NCI-H526 treated with DMSO at 0.1 percent for 48 hours (cell line): ENCODE results near the gene LMAN2.
"Not testable (repeated sequence)": the region's sequence is repeated elsewhere in the genome, so short reads cannot be mapped to it uniquely, and the experiment has no call there.

Source experiments
- DNase-seq: peaks from one replicate; lab custom pipeline; 2025; lab: John Stamatoyannopoulos, UW

Gene LMAN2

DNA sequence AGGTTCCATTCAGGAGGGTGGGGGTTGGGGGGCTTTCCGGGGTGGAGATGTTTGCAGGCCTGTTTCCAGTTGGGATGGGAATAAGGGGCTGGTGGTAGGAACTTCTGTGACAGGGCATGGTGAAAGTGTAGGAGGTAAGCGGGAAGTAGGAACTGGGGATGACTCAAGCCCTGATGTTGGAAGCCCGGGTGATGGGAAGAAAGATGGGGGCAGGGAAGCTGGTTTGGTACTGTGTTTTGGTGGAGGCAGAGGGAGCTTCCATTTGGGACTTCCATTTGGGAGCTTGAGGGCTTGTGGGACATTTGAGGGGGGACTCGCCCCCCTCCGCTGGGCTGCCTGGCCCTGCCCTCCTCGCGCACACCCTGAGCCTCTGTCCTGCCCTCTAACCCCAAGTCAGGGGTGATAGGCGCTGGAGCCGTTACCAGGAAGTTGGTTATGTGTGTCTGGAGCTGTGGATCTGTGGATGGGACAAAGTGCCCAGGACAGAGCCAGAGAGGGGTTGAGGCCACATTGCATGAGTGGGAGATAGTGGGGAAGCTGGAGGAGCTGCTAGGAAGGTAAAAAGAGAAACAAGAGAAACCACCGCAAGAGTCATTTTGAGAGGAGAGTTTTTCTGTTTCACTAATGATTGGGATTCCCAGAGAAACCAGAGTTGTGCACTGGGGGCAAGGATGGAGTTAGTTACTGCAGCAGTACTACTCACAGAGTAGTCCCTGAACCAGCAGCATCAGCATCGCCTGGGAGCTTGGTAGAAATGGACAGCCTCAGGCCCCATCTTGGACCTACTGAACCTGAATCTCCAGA, 12.9 kb upstream of the LMAN2 start:
- DNase-seq: no peak

GRCh38 chr5:177363565-177363964, 12.1 kb upstream of the LMAN2 start:
- DNase-seq: no peak

GRCh38 chr5:177362610-177363507, 11.4 kb upstream of the LMAN2 start:
- peak; percentile 17 for DNase-seq

DNA sequence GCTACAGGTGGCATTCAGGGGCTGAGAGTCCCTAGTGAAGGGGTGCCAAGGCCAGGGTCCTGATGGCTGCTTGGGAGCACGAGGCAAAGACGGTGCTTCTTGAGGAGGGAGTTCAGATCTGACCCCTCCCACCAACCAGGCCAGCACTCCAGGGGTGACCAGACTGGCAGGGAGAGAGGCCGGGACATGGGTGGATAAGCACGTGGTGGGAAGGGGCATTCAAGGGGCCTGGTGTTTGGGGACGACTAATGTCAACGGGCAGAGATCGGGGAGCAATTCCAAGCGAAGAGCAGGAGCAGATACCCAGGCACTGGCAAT, 10.8 kb upstream of the LMAN2 start:
- no peak for DNase-seq

DNA sequence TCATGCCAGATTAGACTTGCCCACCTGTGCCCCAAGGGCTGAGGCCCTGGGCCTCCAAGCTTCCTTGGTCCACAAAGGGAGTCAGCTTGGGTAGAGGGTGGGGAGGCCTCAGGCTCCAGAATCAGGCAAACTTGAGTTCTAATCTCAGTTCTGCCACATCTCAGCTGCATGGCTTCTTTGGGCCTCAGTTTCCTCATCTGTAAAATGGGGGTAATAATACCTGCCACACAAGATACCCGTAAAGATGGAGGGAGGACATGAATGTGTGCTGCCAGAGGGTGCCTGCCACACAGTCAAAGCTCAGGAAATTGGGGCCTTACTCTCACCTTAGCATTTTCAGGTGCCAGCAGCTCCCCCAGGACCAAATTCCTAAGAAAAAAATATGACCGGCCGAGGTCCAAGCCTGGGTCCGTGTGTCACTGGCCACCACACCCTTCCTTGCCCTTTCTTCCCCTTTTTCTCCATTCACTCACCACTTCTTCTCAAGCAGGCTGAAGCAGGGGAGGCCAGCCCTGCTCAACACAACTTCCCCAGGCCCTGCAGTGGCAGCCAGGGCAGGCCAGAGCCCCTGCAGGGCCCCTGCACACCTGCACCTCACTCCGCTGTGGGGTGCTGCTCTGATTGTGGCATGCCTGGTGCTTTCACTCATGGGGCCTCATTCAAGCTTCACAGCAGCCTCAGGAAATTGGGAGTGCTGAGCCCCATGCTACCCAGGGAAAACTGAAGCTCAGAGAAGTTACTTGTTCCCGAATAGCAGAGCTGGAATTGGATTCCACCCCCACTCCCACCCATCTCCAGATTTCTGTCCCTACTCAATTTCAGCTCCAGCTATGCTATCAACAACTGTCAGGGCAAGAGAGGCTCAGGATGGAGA, 10.2 kb upstream of the LMAN2 start:
- DNase-seq: no peak

GRCh38 chr5:177360740-177361139, 9.3 kb upstream of the LMAN2 start:
- not testable (repeated sequence) for DNase-seq

GRCh38 chr5:177359860-177360259, 8.4 kb upstream of the LMAN2 start:
- no peak for DNase-seq

- DNase-seq: no peak
Measured at GRCh38 chr5:177359451-177359851, 8.0 kb upstream of the LMAN2 start.

DNA sequence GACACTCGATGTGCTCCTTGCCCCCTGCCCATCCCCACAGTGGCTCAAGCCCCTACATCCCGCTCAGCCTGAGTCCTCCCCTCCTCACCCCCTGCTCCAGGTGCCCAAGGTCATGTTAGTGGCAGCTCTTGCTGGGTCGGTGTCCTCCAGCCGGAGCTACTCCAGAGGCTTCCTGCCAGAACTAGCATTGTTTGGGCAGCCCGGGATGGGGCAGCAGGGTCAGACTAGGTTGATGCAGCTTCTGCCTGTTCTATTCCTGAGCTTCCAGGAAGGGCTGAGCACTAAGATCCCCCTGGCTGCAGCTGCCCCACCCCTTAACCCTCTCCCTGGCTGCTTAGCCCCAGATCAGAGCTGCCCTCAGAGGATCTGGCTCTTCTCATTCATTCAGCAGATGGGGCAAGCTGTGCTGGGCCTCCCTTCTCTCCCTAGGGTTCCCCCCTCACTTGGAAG, 6.9 kb upstream of the LMAN2 start:
- DNase-seq: no peak

- no peak for DNase-seq
Measured at GRCh38 chr5:177357459-177358351, 6.2 kb upstream of the LMAN2 start, which contains the start of gene RGS14. RGS14 (plus strand) TSS chr5:177357924; CDS start chr5:177358025, 101 bp downstream.

GRCh38 chr5:177357146-177357458, 5.6 kb upstream of the LMAN2 start:
- no peak for DNase-seq

- no peak for DNase-seq
Measured at GRCh38 chr5:177356746-177357145, 5.3 kb upstream of the LMAN2 start.

DNA sequence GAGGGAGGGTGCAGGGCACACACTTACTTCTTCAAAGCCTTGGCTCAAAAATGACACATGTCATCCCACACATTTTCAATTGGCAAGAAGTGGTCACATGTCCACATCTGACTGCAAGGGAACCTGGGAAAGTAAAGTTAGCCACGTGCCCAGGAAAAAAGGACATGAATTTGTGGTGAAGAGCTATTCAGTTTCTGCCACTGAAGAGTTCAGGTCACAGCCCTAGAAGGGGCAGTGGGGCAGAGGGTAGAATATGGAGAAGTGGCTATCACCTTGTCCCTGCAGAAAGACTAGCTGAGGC, 4.3 kb upstream of the LMAN2 start:
- DNase-seq: no peak

DNA sequence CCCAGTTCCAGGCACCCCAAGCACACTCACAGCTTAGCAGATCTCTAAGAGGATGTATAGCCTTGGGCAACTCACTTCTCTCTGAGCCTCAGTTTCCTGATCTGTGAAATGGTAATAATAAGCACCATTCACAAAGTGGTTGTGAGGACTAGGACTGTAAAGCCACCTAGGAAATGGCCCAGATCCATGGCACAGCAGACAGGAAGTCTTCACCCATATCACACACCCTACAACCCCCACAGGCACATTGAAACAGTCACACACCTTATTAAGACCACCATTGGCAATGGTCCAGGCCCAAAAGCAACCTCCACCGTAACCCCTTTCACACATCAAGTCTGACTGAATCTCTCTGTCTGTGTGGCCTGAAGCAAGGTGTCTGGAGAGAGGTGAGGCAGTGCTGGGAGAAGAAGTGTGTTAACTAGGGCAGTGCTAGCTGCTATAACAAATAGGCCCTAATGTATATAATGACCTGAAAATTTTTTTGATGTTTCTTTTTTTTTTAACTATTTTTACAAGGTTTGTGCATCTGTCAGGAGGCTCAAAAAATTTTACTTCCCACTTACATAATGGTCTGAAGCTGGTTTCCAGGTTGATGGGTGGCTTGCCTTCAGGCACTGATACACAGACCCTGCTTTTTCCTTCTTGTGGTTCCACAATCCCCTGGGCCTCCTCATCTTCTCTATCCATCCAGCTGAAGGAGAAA, 3.8 kb upstream of the LMAN2 start:
- DNase-seq: no peak

DNA sequence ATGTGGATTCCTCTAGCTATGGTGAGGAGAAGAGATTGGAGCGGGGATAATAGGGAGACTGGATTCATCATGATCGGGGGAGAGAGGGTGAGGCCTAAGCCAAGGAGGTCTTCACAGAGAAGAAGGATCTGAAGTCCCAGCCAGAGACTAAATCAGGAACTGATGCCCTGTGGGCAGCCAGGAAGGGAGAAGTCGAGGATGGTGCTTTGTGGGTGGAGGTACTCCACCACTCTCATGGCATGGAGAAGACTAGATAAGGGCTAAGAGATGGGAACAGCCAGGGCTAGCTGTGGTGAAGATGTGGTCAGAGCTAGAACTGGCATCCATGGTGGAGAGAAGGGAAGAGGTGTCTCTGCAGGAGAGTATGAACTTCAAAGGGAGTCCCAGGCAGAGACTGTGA, 3.2 kb upstream of the LMAN2 start:
- DNase-seq: no peak

GRCh38 chr5:177354256-177354655, 2.8 kb upstream of the LMAN2 start:
- DNase-seq: no peak

GRCh38 chr5:177353093-177353492, 1.6 kb upstream of the LMAN2 start:
- no peak for DNase-seq

DNA sequence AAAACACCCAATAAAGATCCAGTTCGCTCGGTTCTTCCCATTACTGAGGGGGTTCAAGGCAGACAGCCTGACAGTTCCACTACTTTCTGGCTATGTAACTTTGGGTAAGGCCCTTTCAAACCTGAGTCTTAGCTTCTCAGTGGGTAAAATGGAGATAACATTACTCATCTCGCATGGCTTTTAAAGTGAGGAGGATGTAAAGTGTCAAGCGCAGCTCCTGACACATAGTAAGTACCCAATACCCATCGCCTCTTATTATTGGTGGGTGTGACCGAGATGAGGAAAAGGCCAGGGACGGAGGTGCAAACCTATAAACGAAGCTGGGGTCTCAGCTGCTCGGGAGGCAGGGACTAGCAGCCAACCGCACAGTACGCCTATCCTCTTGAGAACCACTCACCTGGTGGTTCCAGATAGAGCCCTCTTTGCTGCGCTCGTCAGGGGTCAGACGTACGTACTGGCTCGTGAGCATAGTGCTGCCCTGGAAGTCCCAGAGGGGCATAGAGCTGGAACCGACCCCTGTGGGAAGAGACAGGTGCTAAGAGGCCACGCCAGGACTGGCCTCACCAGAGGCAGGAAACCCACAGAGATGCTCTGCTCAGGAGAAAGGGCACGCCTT, 584 bp downstream of the LMAN2 start:
- DNase-seq: no peak

GRCh38 chr5:177349762-177350161, 1.7 kb downstream of the LMAN2 start:
- no peak for DNase-seq

GRCh38 chr5:177349362-177349647, 2.2 kb downstream of the LMAN2 start:
- DNase-seq: no peak

DNA sequence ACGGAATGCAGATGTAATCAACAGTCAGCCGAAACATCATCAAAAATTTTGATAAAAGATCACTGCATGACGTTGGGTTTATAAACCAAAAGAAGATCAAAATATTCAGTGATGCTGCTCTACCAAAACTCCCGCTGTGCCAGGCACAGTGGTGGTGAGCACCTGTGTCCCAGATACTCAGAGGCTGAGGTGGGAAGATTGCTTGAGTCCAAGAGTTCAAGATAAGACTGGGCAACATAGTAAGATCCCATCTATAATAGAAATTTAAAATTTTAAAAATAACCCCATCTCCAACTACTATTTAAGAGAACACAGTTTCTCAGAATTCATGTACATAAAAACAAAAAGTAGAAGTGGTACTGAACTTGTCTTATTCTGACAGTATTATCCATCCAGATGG, 3.8 kb downstream of the LMAN2 start:
- no peak for DNase-seq
